LNCAP (cell line): Measurements from ENCODE around the gene ZBTB24.

ENCODE experiments used
- CTCF ChIP-seq: fragments of 450-650 bp; IDR thresholded peaks from 2 replicates; pipeline ENCODE4 v1.5.1; 2017; ENCODE audit warnings: mild to moderate bottlenecking

The ZBTB24 gene

GRCh38 chr6:109508166-109508860 is 25.3 kb upstream of the ZBTB24 start:
- no peak for TF ChIP-seq CTCF

GRCh38 chr6:109507490-109508072 is 24.6 kb upstream of the ZBTB24 start:
- no peak for TF ChIP-seq CTCF

GRCh38 chr6:109506841-109507240 is 23.8 kb upstream of the ZBTB24 start:
- TF ChIP-seq CTCF = no peak

GRCh38 chr6:109506314-109506713 is 23.3 kb upstream of the ZBTB24 start:
- no peak for TF ChIP-seq CTCF

GRCh38 chr6:109503327-109504224 is 20.6 kb upstream of the ZBTB24 start:
- no peak for TF ChIP-seq CTCF

- no peak for TF ChIP-seq CTCF
These were observed 15.9 kb upstream of the ZBTB24 start for GRCh38 chr6:109498936-109499335.

- no peak for TF ChIP-seq CTCF
These were observed 15.0 kb upstream of the ZBTB24 start for GRCh38 chr6:109498052-109498451.
